ENCODE data around the gene SLAMF7. TPM values are rescaled to one million over a fixed set of nuclear protein-coding genes. Genes with fewer than 3 reads are reported as not detected.
A peak's percentile ranks its signal among the peaks of the same experiment; 100 is the strongest.
"Not testable (repeated sequence)": the region's sequence is repeated elsewhere in the genome, so short reads cannot be mapped to it uniquely, and the experiment has no call there.

Gene SLAMF7, protein sequence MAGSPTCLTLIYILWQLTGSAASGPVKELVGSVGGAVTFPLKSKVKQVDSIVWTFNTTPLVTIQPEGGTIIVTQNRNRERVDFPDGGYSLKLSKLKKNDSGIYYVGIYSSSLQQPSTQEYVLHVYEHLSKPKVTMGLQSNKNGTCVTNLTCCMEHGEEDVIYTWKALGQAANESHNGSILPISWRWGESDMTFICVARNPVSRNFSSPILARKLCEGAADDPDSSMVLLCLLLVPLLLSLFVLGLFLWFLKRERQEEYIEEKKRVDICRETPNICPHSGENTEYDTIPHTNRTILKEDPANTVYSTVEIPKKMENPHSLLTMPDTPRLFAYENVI
- 0.57 and 0.73 TPM in 2 replicates for polyA plus RNA-seq (2011; rRNA removed)
- polyA plus RNA-seq (2012; cell fraction: cytosol; rRNA removed): 0.11 and 0.26 TPM in 2 replicates
- 0.19 and 0.45 TPM in 2 replicates for polyA plus RNA-seq (2012; cell fraction: nucleus; rRNA removed)
- 1.8 to 2.2 TPM (median 2.0 TPM) in 3 replicates for polyA plus RNA-seq (2017; fragmentation: RNase III; extraction: RNeasy Plus Mini Kit Qiagen cat#74134 plus additional on column Dnase treatment)
- 0.88 and 1.7 TPM in 2 replicates for polyA minus RNA-seq (2011; rRNA and poly(A)+ RNA removed)

DNA sequence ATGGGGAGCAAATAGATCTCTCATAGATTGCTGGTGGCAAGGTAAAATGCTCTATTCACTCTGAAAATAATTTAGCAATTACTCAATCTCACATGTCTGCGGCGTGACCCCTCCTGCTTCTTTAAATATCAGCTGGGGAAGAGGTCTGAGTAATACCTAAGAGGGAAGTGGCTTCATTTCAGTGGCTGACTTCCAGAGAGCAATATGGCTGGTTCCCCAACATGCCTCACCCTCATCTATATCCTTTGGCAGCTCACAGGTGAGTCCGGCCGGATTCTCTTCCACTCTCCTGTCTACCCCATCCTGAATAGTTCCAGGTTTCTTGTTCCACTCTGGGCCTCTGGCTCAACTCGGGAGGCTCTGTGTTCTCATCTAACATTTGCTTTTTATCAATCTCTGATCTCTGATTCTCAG lies at the start of gene SLAMF7:
Gene SLAMF7 (plus strand): TSS at position 150 of the 414 bp plus-strand sequence. CDS start 55 bp downstream, at position 205.
- TF ChIP-seq BHLHE40 (IDR thresholded peaks at IDR 0.05; ENCODE audit: low read depth, low read length) (no peak), RAD21 (conservative IDR thresholded peaks at IDR 0.05 in 1 of 2, IDR thresholded peaks at IDR 0.05 in 1 of 2) (no peak), ESRRA (IDR thresholded peaks at IDR 0.05; ENCODE audit: borderline replicate concordance, low read length) (no peak), MYC (IDR thresholded peaks at IDR 0.05; ENCODE audit: borderline replicate concordance, low read length) (no peak), PHF8 (IDR thresholded peaks at IDR 0.05; ENCODE audit: borderline replicate concordance, low read depth) (no peak)
- TF ChIP-seq, protein P1, sequence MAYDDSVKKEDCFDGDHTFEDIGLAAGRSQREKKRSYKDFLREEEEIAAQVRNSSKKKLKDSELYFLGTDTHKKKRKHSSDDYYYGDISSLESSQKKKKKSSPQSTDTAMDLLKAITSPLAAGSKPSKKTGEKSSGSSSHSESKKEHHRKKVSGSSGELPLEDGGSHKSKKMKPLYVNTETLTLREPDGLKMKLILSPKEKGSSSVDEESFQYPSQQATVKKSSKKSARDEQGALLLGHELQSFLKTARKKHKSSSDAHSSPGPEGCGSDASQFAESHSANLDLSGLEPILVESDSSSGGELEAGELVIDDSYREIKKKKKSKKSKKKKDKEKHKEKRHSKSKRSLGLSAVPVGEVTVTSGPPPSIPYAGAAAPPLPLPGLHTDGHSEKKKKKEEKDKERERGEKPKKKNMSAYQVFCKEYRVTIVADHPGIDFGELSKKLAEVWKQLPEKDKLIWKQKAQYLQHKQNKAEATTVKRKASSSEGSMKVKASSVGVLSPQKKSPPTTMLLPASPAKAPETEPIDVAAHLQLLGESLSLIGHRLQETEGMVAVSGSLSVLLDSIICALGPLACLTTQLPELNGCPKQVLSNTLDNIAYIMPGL (CRISPR knock-in tag; IDR thresholded peaks at IDR 0.05; ENCODE audit: borderline replicate concordance): no peak
- H3K27ac ChIP-seq: 0 out of 6 replicates have a peak within 1 kb of the TSS, but pooled peaks of 1 of the 2 experiments have one; percentile 13
- H3K4me3 ChIP-seq: no peak within 1 kb of the TSS
- FAIRE-seq (peak; percentile 51), ATAC-seq (peak; percentile 56 to 64; a peak in 2 of 6 replicates), DNase-seq (ENCODE audit: low read depth in 1 of 2, low spot score in 1 of 2) (peak in 1 of 2 experiments; percentile 10)
- H3K9me3 ChIP-seq: no peaks in the 10 kb centered on the region
- WGBS (ENCODE audit: missing lambda C conversion rate): 58% methylated on average over 5 of the region's 5 CpGs
- POLR2A ChIA-PET: no interaction called here
- H3K4me1 ChIP-seq: 0 out of 3 replicates have a peak, but pooled peaks cover 4% of the 10 kb centered on the region
- 0 out of 3 replicates have a peak within 1 kb of the TSS, but pooled peaks have one; percentile 4 for H3K4me2 ChIP-seq
- CTCF ChIA-PET: interaction anchor here (1.0 to 4.0 kb wide), 4 partner anchors 9 to 13 kb away, joined by 3 to 14 read pairs (median 6); no protein-coding TSS in a partner anchor

DNA sequence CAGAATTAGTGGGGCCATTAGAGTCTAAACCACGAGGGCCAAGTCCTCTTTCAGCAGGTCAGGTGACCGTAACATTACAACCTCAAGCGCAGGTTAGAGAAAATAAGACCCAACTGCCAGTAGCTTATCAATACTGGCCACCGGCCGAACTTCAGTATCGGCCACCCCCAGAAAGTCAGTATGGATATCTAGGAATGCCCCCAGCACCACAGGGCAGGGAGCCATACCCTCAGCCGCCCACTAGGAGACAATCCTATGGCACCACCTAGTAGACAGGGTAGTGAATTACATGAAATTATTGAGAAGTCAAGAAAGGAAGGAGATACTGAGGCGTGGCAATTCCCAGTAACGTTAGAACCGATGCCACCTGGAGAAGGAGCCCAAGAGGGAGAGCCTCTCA lies 46.7 kb upstream of the SLAMF7 start:
- TF ChIP-seq RAD21 (conservative IDR thresholded peaks at IDR 0.05 in 1 of 2, IDR thresholded peaks at IDR 0.05 in 1 of 2): peak in 1 of 2 experiments; percentile 44; a peak in 1 of 5 replicates
- ATAC-seq; H3K4me1 ChIP-seq; H3K4me2 ChIP-seq; H3K4me3 ChIP-seq; DNase-seq (ENCODE audit: low read depth in 1 of 2, low spot score in 1 of 2); H3K27ac ChIP-seq; POLR2A ChIA-PET; H3K9me3 ChIP-seq; FAIRE-seq: not testable (repeated sequence)
- 48% methylated on average over 10 of the region's 10 CpGs for WGBS (ENCODE audit: missing lambda C conversion rate)
- CTCF ChIA-PET: interaction anchor here (0.6 to 1.0 kb wide), 2 partner anchors 11 to 295 kb away, joined by 4 to 5 read pairs; no protein-coding TSS in a partner anchor

DNA sequence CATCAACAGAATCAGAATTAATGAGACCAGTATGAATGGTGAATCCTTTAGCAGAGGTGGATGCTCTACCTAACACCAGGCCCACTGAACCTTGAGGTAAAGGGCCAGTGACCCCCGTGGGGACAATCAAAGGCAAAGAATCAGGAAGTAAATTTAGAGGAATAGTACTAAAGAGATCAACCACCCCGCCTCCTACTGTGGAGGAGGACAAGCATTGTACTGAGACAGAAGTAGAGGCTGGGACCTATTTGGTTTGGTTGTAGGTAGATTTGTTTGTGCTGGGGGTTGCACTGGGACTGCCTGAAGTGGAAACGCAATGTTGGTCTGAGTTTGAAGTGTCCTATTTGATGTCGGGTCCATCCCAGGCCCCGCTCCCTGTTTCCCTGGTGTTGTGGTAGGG lies 36.9 kb upstream of the SLAMF7 start:
- H3K4me1 ChIP-seq: no peaks in the 10 kb centered on the region
- ChIA-PET CTCF (no interaction called here), POLR2A (no interaction called here)
- WGBS (ENCODE audit: missing lambda C conversion rate): 63% methylated on average over 5 of the region's 5 CpGs
- no peak for ATAC-seq
- H3K9me3 ChIP-seq: no peaks in the 10 kb centered on the region
- DNase-seq (ENCODE audit: low read depth in 1 of 2, low spot score in 1 of 2): no peak
- H3K4me3 ChIP-seq: no peak overlapping the region
- FAIRE-seq: no peak
- TF ChIP-seq FOSB (CRISPR knock-in tag; IDR thresholded peaks at IDR 0.05): no peak
- no peak for TF ChIP-seq CBX2 (IDR thresholded peaks at IDR 0.05; ENCODE audit: borderline replicate concordance, low read depth)
- TF ChIP-seq, protein P2, sequence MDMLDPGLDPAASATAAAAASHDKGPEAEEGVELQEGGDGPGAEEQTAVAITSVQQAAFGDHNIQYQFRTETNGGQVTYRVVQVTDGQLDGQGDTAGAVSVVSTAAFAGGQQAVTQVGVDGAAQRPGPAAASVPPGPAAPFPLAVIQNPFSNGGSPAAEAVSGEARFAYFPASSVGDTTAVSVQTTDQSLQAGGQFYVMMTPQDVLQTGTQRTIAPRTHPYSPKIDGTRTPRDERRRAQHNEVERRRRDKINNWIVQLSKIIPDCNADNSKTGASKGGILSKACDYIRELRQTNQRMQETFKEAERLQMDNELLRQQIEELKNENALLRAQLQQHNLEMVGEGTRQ (IDR thresholded peaks at IDR 0.05): no peak
- TF ChIP-seq EHF (CRISPR knock-in tag; IDR thresholded peaks at IDR 0.05): no peak
- TF ChIP-seq KDM1A (IDR thresholded peaks at IDR 0.05; ENCODE audit: low read depth): no peak
- TF ChIP-seq TFCP2L1 (CRISPR knock-in tag; IDR thresholded peaks at IDR 0.05): no peak
- TF ChIP-seq JUN (IDR thresholded peaks at IDR 0.05): no peak
- TF ChIP-seq NR3C1 (IDR thresholded peaks at IDR 0.05): no peak
- TF ChIP-seq, protein P3, sequence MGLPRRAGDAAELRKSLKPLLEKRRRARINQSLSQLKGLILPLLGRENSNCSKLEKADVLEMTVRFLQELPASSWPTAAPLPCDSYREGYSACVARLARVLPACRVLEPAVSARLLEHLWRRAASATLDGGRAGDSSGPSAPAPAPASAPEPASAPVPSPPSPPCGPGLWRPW (IDR thresholded peaks at IDR 0.05): no peak
- TF ChIP-seq NFE2L2 (conservative IDR thresholded peaks at IDR 0.05; ENCODE audit: low read length): no peak
- TF ChIP-seq, protein P4, sequence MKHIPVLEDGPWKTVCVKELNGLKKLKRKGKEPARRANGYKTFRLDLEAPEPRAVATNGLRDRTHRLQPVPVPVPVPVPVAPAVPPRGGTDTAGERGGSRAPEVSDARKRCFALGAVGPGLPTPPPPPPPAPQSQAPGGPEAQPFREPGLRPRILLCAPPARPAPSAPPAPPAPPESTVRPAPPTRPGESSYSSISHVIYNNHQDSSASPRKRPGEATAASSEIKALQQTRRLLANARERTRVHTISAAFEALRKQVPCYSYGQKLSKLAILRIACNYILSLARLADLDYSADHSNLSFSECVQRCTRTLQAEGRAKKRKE (CRISPR knock-in tag; IDR thresholded peaks at IDR 0.05; ENCODE audit: low read depth): no peak
- TF ChIP-seq, protein P5, sequence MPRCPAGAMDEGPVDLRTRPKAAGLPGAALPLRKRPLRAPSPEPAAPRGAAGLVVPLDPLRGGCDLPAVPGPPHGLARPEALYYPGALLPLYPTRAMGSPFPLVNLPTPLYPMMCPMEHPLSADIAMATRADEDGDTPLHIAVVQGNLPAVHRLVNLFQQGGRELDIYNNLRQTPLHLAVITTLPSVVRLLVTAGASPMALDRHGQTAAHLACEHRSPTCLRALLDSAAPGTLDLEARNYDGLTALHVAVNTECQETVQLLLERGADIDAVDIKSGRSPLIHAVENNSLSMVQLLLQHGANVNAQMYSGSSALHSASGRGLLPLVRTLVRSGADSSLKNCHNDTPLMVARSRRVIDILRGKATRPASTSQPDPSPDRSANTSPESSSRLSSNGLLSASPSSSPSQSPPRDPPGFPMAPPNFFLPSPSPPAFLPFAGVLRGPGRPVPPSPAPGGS (IDR thresholded peaks at IDR 0.05): no peak
- TF ChIP-seq HOXA7 (CRISPR knock-in tag; IDR thresholded peaks at IDR 0.05): no peak
- H3K4me2 ChIP-seq: no peak overlapping the region
- no peak overlapping the region for H3K27ac ChIP-seq

All from A549 (cell line).